Stimulated activated CD8-positive, alpha-beta memory T cell treated with anti-CD3 and anti-CD28 coated beads, Interleukin-15, amount 100 ng/mL, for 1 hour (primary cell): Measurements from ENCODE around the gene ZNF786.
"Not testable (repeated sequence)": the region's sequence is repeated elsewhere in the genome, so short reads cannot be mapped to it uniquely, and the experiment has no call there.

Source experiments
- DNase-seq: peaks from one replicate; pipeline ENCODE4 v3.0.0-alpha.2; 2020; ENCODE audit warnings: low read depth

Gene ZNF786

GRCh38 chr7:149090397-149091195, at the start of gene ZNF786:
Gene ZNF786 (minus strand): TSS chr7:149090718. CDS start chr7:149090640, 78 bp downstream.
- peak; percentile 82 for DNase-seq

DNA sequence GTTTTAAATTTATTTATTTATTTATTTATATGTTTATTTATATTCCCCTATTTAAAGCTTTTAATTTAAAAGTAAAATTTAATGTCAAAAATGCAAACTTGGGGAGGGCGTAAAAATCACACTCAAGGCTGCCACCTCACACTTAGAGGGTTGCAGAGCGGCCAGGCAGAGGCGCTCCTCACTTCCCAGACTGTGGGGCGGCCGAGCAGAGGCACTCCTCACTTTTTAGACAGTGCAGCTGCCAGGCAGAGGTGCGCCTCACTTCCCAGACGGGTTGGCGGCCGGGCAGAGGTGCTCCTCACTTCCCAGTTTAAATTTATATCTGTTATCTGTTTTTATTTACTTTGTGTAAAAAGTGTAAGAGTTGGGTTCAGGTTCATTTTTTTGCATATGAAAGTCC, 45.6 kb upstream of the ZNF786 start:
- no peak for DNase-seq

- DNase-seq: no peak
These were observed 42.7 kb upstream of the ZNF786 start for GRCh38 chr7:149133028-149133710.

- DNase-seq: no peak
These were observed 40.2 kb upstream of the ZNF786 start for GRCh38 chr7:149130572-149131198.

GRCh38 chr7:149126662-149127266, 36.2 kb upstream of the ZNF786 start:
- DNase-seq: no peak

GRCh38 chr7:149125863-149126661, 35.5 kb upstream of the ZNF786 start, which contains the start of gene ZNF425:
Gene ZNF425 (minus strand): TSS chr7:149126324. CDS start chr7:149126213, 111 bp downstream.
- DNase-seq: peak; percentile 84

GRCh38 chr7:149125189-149125862, 34.8 kb upstream of the ZNF786 start:
- no peak for DNase-seq

GRCh38 chr7:149109969-149110368, 19.5 kb upstream of the ZNF786 start:
- DNase-seq: no peak

DNA sequence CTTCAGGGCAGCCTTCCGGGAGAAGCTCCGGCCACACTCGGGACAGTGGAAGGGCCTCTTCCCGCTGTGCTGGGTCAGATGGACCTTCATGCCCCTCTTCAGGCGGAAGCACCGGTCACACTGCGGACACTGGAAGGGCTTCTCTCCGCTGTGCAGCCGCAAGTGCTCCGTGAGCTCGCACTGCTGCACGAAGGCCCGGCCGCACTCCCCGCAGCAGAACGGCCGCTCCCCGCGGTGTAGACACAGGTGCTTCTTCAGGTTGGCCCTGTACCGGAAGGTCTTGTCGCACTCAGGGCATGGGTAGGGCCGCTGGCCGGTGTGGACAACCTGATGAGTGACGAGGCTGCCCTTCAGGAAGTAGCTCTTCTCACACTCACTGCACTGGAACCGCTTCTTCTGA, 14.2 kb upstream of the ZNF786 start:
- no peak for DNase-seq

DNA sequence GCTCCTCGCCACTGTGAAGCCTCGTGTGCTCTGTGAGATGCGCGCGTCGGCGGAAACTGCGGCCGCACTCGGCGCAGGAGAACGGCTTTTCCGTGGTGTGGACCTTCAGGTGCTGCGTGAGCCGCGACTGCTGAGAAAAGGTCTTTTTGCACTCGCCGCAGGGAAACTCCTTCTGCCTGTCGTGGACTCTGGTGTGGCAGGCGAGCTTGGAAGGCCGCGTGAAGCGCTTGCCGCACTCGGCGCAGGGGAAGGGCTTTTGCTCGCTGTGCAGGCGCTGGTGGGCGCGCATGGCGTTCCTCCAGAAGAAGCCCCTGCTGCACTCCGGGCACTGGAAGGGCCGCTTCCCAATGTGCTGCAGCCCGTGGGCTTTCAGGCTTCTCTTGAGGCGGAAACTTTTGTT, 13.7 kb upstream of the ZNF786 start:
- no peak for DNase-seq

GRCh38 chr7:149103424-149103823, 12.9 kb upstream of the ZNF786 start:
- DNase-seq: no peak

- no peak for DNase-seq
These were observed 12.1 kb upstream of the ZNF786 start for GRCh38 chr7:149102666-149103065.

DNA sequence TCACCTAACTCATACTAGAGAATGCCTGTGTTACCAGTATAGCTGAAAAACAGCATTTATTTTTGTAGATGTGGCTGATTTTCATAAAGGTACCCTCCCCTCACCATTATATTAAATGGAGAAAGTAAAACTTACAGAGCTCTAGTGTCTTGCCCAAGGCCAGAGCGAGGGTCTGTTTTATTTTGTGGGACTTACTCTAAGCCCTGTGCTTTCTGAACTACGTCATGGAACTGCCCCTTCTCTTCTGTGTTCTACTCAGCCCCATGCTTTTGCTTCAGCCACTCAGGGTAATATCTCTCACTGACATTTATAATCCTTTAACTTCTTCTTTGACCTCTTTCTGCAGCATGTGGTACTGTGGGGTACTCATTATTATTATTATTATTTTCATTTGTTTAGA, 10.3 kb upstream of the ZNF786 start:
- no peak for DNase-seq

DNA sequence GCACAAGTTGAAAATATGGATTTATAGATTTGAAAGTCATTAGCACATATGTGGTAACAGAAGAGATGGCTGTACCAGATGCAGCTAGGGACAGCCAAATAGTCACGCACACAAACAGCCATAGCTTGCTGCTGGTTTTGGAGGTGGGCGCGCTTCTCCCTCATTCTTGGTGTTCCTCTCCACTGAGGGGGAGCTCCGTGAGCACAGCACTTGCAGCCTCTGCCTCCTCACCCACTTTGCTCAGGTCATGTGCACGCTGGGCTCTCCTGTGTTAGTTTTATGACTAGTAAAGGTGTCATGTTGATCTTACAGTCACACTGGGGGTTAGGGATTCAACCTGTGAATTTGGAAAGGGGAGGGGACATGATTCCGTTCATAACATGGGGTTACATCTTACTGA, 8.5 kb upstream of the ZNF786 start:
- no peak for DNase-seq

GRCh38 chr7:149097088-149097487, 6.6 kb upstream of the ZNF786 start:
- DNase-seq: no peak

- no peak for DNase-seq
These were observed 2.7 kb upstream of the ZNF786 start for GRCh38 chr7:149093228-149093627.

GRCh38 chr7:149092244-149092643, 1.7 kb upstream of the ZNF786 start:
- DNase-seq: not testable (repeated sequence)

- no peak for DNase-seq
These were observed 3.1 kb downstream of the ZNF786 start for GRCh38 chr7:149087376-149087775.

- no peak for DNase-seq
These were observed 4.7 kb downstream of the ZNF786 start for GRCh38 chr7:149085866-149086265.

DNA sequence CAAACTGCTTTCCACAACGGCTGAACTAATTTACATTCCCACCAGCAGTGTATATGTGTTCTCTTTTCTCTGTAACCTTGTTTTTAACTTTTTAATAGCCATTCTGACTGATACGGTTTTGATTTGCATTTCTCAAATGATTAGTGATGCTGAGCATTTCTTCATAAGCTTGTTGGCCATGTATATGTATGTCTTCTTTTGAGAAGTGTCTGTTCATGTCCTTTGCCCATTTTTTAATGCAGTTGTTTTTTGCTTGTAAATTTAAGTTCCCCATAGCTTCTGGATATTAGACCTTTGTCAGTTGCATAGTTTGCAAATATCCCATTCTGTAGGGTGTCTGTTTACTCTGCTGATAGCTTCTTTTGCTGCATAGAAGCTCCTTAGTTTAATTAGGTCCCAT, 6.1 kb downstream of the ZNF786 start:
- DNase-seq: no peak

DNA sequence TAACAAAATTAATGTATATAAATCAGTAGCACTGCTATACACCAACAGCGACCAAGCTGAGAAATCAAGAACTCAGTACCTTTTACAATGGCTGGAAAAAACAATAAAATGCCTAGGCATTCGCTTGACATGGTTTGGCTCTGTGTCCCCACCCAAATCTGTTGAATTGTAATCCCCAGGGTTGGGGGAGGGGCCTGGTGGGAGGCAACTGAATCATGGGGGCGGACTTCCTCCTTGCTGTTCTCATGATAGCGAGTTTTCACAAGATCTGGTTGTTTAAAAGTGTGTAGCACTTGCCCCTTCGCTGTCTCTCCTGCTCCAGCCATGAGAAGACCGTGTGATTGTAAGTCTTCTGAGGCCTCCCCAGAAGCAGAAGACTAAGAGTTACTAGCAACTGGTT, 8.6 kb downstream of the ZNF786 start:
- DNase-seq: no peak
